ENCODE measurements around the gene FHIT. TPM values are rescaled to one million over a fixed set of nuclear protein-coding genes. Genes with fewer than 3 reads are reported as not detected.
A peak's percentile ranks its signal among the peaks of the same experiment; 100 is the strongest.

FHIT gene
- total and polyA plus RNA-seq, 2 of the 4 experiments (the other 2 are of a cell fraction), result 0.07 TPM; not detected in 1

GRCh38 chr3:60384341-60384740 is 866.9 kb downstream of the FHIT start:
- Histone ChIP-seq H2AK9ac (replicated peaks; ENCODE audit: low read depth, low read length, poor library complexity) (no peak overlapping the region), H3K4me1 (ENCODE audit: control insufficient read depth, insufficient read depth, low read length) (no peaks in the 10 kb centered on the region), H3K14ac (replicated peaks; ENCODE audit: low read depth, low read length) (no peak overlapping the region), H3K4ac (ENCODE audit: low read depth, low read length) (no peak overlapping the region), H4K20me1 (ENCODE audit: insufficient read depth, low read length) (no peaks in the 10 kb centered on the region), H3K36me3 (ENCODE audit: control insufficient read depth, insufficient read depth, low read length) (no peaks in the 10 kb centered on the region), H3K18ac (ENCODE audit: low read depth, low read length) (no peak overlapping the region), H3K56ac (ENCODE audit: extremely low read depth, insufficient read depth, low read length) (no peak overlapping the region), H3K79me1 (ENCODE audit: low read depth in 1 of 2, low read length in 2 of 2) (no peaks in the 10 kb centered on the region), H2AFZ (replicated peaks; ENCODE audit: low read length, poor library complexity) (no peak overlapping the region), H2BK20ac (ENCODE audit: low read depth, low read length) (no peak overlapping the region), H3K4me3 (ENCODE audit: insufficient read depth, low read depth, low read length) (no peak overlapping the region), H4K5ac (ENCODE audit: low read depth, low read length) (no peak overlapping the region; the same call in 1 of the 2 replicates), H3K9me1 (ENCODE audit: insufficient read depth, low read length) (no peaks in the 10 kb centered on the region), H3K27ac (ENCODE audit: insufficient read depth, low read length) (no peak overlapping the region), H2BK5ac (ENCODE audit: low read depth, low read length, poor library complexity, severe bottlenecking) (no peak overlapping the region), H3K23ac (ENCODE audit: low read depth, low read length) (no peak overlapping the region), H3K9me3 (ENCODE audit: control insufficient read depth, insufficient read depth, low read length) (no peaks in the 10 kb centered on the region), H4K91ac (ENCODE audit: insufficient read depth, low read depth, low read length) (no peak overlapping the region), H2BK15ac (ENCODE audit: low read depth, low read length) (no peak overlapping the region), H2AK5ac (ENCODE audit: low read depth, low read length) (no peak overlapping the region), H3K9ac (ENCODE audit: low read depth, low read length) (no peak overlapping the region), H3K27me3 (ENCODE audit: control insufficient read depth, insufficient read depth, low read length) (peaks cover 1% of the 10 kb centered on the region; the same call in 1 of the 2 replicates), H4K8ac (ENCODE audit: low read depth in 2 of 2, low read length in 2 of 2) (no peak overlapping the region), H2BK120ac (ENCODE audit: low read depth, low read length) (no peak overlapping the region), H3K4me2 (ENCODE audit: low read depth, low read length) (0 out of 2 replicates have a peak overlapping the region, but pooled peaks have one; percentile 45)
- POLR2A ChIA-PET (ENCODE audit: unreplicated experiment), result no interaction called here
- ATAC-seq (ENCODE audit: low read depth), result peak; percentile 81
- intact Hi-C loops (cut with micrococcal nuclease), result no loop called here
- CTCF ChIA-PET, result no interaction called here
- no CpG with 5 or more reads among the region's 5 CpGs for WGBS, 2 experiments (ENCODE audit: extremely low coverage in 2 of 2, insufficient read length in 1 of 2)
- DNase-seq, result peak; percentile 46
- in situ Hi-C loops (cut with MboI; ENCODE audit: low sequenced_read_pairs), result no loop called here
- TF ChIP-seq MAFK (IDR thresholded peaks at IDR 0.05; ENCODE audit: low read depth, low read length) (no peak), BHLHE40 (IDR thresholded peaks at IDR 0.05; ENCODE audit: low read depth, low read length) (0 out of 2 replicates have a peak, but pooled peaks have one; percentile 31)
- dilution Hi-C loops (cut with HindIII; ENCODE audit: low sequenced_read_pairs, unreplicated experiment), result no loop called here
- no TSS peak for BruUV-seq (replicated peaks)
